Measurements from ENCODE around the gene SMIM24. TPM values are rescaled to one million over a fixed set of nuclear protein-coding genes. Genes with fewer than 3 reads are reported as not detected.

SMIM24 gene
- total RNA-seq, 1 donor from 2014 or later = not detected

DNA sequence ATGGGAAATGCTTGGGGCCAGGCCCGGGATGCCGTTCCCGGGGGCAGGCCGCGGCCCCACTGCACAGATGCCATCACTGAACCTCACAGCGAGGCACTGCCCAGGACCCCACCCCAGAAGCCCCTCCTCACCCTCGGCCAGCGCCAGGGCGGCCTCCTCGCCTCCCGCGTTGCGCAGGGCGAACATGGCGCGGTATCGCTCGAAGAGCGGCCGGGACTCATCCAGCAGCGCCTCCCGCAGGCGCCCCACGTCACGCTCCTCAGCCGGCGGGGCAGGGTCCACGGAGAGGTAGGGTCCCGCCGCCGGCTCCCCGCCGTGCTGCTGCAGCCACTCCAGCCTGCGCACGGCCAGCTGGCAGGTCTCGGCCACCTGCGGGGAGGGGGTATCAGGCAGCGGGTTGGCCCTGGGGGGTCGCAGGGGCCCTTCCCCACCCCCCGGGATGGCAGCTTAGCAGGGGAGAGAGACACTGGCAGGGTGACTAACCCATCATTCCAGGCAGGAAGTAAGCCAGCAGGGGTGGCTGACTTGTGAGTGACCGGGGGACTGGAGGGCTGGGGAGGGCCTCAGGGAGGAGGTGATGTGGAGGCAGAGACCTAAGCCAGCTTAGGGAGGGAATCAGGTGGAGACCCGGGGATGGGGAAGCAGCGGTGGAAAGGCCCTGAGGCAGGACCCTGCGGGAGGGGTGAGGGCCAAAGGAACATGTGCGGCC lies 12.0 kb upstream of the SMIM24 start:
- Histone ChIP-seq H3K36me3 (peaks cover 0 to 34% of the 10 kb centered on the region in 2 donors), H3K4me3 (no peak overlapping the region), H3K27ac (no peak overlapping the region), H3K27me3 (no peaks in the 10 kb centered on the region), H3K9me3 (no peaks in the 10 kb centered on the region), H3K4me1 (peaks cover 11% of the 10 kb centered on the region)
- intact Hi-C loops (cut with DNase I) = no loop called here
- no peak for DNase-seq (ENCODE audit: extremely low spot score in 2 of 2)
- TF ChIP-seq, protein P1, sequence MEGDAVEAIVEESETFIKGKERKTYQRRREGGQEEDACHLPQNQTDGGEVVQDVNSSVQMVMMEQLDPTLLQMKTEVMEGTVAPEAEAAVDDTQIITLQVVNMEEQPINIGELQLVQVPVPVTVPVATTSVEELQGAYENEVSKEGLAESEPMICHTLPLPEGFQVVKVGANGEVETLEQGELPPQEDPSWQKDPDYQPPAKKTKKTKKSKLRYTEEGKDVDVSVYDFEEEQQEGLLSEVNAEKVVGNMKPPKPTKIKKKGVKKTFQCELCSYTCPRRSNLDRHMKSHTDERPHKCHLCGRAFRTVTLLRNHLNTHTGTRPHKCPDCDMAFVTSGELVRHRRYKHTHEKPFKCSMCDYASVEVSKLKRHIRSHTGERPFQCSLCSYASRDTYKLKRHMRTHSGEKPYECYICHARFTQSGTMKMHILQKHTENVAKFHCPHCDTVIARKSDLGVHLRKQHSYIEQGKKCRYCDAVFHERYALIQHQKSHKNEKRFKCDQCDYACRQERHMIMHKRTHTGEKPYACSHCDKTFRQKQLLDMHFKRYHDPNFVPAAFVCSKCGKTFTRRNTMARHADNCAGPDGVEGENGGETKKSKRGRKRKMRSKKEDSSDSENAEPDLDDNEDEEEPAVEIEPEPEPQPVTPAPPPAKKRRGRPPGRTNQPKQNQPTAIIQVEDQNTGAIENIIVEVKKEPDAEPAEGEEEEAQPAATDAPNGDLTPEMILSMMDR (IDR thresholded peaks at IDR 0.05) = no peak
- TF ChIP-seq POLR2AphosphoS5 (IDR thresholded peaks at IDR 0.05; ENCODE audit: insufficient read depth in 1 of 2, low read depth in 1 of 2) (no peak), POLR2A (IDR thresholded peaks at IDR 0.05) (no peak)

DNA sequence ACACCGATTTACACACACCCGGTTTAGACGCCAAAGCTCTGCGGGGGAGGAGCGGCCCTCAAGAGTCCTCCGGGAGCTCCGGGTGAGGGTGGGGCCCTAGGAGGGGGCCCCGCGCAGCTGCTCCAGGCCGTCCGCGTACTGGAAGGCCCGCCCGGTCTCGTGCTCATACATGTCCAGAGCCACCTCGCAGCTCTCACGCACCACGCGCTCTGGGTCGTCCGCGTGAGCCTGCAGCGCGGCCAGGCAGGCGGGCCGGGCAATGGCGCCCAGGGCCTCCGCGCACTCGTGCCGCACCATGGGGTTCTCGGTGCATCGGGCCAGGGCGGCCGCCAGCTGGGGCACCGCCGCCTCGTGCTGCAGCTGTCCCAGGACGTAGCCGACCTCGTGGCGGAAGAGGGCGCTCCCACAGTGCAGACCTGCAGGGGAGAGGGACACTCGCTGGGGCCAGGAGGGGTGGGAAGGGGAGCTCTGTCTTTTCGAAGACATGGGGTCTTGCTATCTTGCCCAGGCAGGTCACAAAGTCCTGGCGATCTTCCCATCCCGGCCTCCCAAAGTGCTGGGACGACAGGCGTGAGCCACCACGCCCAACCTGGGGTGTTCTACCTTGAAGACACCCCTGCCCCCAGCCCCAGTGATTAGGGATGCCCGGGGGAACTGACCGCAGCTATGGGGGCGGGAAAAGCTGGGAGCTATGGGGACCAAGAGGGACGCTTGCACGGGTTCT lies 11.2 kb upstream of the SMIM24 start:
- no peaks in the 10 kb centered on the region for H3K27me3 ChIP-seq
- H3K4me3 ChIP-seq = no peak overlapping the region
- no peak for DNase-seq (ENCODE audit: extremely low spot score in 2 of 2)
- intact Hi-C loops (cut with DNase I) = no loop called here
- TF ChIP-seq, protein P1 (IDR thresholded peaks at IDR 0.05) = no peak
- TF ChIP-seq POLR2A (IDR thresholded peaks at IDR 0.05) (no peak), POLR2AphosphoS5 (IDR thresholded peaks at IDR 0.05; ENCODE audit: insufficient read depth in 1 of 2, low read depth in 1 of 2) (no peak)
- peaks cover 11% of the 10 kb centered on the region for H3K4me1 ChIP-seq
- H3K27ac ChIP-seq = no peak overlapping the region
- no peaks in the 10 kb centered on the region for H3K9me3 ChIP-seq
- peaks cover 0 to 32% of the 10 kb centered on the region in 2 donors for H3K36me3 ChIP-seq

GRCh38 chr19:3483226-3483628 lies 2.9 kb upstream of the SMIM24 start, which contains the start of gene SMIM44:
TSS of gene SMIM44 (minus strand) at chr19:3483441. CDS start at chr19:3483403, 38 bp downstream.
- Histone ChIP-seq H3K27ac (no peak within 1 kb of the TSS), H3K4me3 (no peak within 1 kb of the TSS), H3K4me1 (no peaks in the 10 kb centered on the region), H3K27me3 (no peaks in the 10 kb centered on the region), H3K36me3 (no peaks in the 10 kb centered on the region), H3K9me3 (no peaks in the 10 kb centered on the region)
- DNase-seq (ENCODE audit: extremely low spot score in 2 of 2) = no peak
- intact Hi-C loops (cut with DNase I) = no loop called here
- TF ChIP-seq POLR2AphosphoS5 (IDR thresholded peaks at IDR 0.05; ENCODE audit: insufficient read depth in 1 of 2, low read depth in 1 of 2) (no peak), POLR2A (IDR thresholded peaks at IDR 0.05) (no peak)
- TF ChIP-seq, protein P1 (IDR thresholded peaks at IDR 0.05) = no peak

DNA sequence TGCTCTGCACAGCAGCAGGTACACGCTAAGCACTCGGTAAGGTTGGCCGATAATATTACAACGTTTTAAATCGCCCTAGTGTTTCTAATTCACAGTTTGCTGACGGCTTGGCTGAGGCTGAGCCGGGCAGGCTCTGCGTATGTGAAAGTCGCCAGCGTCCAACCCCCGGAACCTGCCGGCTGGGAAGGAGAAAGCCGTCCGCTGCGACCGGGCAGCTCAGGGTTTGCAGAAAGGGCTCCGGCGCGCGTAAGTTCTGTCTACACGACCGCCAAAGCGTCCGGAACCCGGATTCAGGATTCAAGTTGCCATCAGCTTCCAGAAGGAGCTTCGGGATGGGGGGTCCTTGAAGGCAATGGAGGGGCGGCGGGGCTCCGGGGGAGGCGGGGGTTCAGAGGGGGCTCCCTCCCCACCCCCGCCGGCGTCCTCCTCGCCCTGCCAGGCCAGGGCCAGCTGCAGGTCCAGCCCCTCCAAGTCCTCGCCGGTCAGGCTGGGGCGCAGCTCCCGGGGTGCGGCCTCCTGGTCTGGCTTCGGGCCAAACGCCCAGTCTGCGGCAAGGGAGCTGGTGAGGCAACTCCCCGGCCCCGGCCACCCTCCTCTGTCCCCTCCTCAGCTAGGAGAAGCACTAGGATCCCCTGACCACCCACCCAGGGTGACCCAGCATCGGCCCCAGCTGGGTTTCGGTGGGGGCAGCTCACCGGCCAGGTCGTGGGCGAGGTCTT lies 2.3 kb upstream of the SMIM24 start:
- no peaks in the 10 kb centered on the region for H3K27me3 ChIP-seq
- no peaks in the 10 kb centered on the region for H3K9me3 ChIP-seq
- no peak overlapping the region for H3K4me3 ChIP-seq
- no peaks in the 10 kb centered on the region for H3K36me3 ChIP-seq
- no peak overlapping the region for H3K27ac ChIP-seq
- intact Hi-C loops (cut with DNase I) = no loop called here
- TF ChIP-seq POLR2AphosphoS5 (IDR thresholded peaks at IDR 0.05; ENCODE audit: insufficient read depth in 1 of 2, low read depth in 1 of 2) (no peak), POLR2A (IDR thresholded peaks at IDR 0.05) (no peak)
- no peaks in the 10 kb centered on the region for H3K4me1 ChIP-seq
- no peak for DNase-seq (ENCODE audit: extremely low spot score in 2 of 2)

DNA sequence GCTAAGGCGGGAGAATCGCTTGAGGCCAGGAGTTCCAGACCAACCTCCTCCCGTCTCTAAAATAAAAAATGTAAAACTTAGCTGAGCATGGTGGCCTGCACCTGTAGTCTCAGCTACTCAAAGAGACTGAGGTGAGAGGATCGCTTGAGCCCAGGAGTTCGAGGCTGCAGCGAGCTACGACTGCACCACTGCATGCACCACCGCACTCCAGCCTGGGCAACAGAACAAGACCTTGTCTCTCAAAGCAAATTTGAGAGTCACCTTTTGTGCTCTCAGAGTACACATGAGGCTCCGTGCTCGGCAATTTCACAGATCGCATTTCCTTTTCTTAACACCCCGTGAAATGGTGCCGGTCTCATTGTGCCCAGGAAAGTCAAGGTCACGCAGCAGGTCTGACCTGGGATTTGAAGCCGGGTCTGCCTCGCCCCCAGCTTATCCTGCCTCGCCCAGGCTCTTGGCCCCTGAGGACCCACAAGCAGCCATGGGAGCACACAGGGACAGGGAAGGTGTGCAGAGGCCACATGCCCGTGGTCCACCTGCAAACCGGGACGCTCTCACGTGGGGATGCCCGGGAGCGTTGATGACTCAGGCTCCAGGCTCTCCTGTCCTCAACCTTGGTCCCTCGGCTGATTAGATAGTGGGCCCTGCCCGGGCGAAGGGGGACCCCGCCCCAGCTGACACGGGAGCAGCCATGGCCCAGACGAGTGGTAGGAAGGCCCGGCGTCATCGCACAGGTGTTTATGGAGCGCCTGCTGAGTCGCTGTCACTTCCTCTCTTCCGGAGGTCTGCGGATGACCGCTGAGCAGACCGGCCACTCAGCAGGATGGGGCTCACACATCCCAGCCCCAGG lies 1.1 kb upstream of the SMIM24 start:
- Histone ChIP-seq H3K4me1 (no peaks in the 10 kb centered on the region), H3K27me3 (no peaks in the 10 kb centered on the region), H3K4me3 (no peak overlapping the region), H3K36me3 (no peaks in the 10 kb centered on the region), H3K27ac (no peak overlapping the region), H3K9me3 (no peaks in the 10 kb centered on the region)
- intact Hi-C loops (cut with DNase I) = no loop called here
- DNase-seq (ENCODE audit: extremely low spot score in 2 of 2) = no peak
- TF ChIP-seq POLR2A (IDR thresholded peaks at IDR 0.05) (no peak), POLR2AphosphoS5 (IDR thresholded peaks at IDR 0.05; ENCODE audit: insufficient read depth in 1 of 2, low read depth in 1 of 2) (no peak)
- TF ChIP-seq, protein P1 (IDR thresholded peaks at IDR 0.05) = no peak

Measured in vagina (tissue), 2 donors.